Measurements from ENCODE around the gene SEMA5A. TPM values are rescaled to one million over a fixed set of nuclear protein-coding genes. Genes with fewer than 3 reads are reported as not detected.

Gene SEMA5A
- total RNA-seq, 3 donors from 2014 or later, result 3.0 to 35.4 (median 25.9) TPM

DNA sequence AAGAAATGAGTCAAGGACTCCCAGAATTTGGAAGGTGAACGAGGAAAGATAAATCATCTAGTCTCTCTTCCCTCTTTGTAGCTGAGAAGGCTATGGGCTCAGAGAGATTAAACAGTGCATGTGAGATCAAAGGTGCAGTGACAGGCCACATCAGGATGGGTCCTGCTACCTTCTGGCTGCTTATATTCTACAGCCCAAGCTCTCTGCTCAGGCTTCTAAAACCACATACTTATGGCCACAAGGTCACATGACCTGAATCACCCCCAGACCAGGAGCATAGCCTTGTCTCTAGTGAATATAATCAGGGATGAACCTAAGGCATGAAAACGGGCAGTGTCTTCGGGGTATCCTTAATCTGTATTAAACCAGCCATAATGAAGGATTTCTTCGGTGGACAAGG lies 158.9 kb downstream of the SEMA5A start:
- H3K4me1 ChIP-seq, result no peaks in the 10 kb centered on the region
- H3K4me3 ChIP-seq, result no peak overlapping the region
- no peaks in the 10 kb centered on the region for H3K9me3 ChIP-seq
- H3K27me3 ChIP-seq, result no peaks in the 10 kb centered on the region
- no peaks in the 10 kb centered on the region for H3K36me3 ChIP-seq
- no peak overlapping the region for H3K27ac ChIP-seq
- TF ChIP-seq, protein P1, sequence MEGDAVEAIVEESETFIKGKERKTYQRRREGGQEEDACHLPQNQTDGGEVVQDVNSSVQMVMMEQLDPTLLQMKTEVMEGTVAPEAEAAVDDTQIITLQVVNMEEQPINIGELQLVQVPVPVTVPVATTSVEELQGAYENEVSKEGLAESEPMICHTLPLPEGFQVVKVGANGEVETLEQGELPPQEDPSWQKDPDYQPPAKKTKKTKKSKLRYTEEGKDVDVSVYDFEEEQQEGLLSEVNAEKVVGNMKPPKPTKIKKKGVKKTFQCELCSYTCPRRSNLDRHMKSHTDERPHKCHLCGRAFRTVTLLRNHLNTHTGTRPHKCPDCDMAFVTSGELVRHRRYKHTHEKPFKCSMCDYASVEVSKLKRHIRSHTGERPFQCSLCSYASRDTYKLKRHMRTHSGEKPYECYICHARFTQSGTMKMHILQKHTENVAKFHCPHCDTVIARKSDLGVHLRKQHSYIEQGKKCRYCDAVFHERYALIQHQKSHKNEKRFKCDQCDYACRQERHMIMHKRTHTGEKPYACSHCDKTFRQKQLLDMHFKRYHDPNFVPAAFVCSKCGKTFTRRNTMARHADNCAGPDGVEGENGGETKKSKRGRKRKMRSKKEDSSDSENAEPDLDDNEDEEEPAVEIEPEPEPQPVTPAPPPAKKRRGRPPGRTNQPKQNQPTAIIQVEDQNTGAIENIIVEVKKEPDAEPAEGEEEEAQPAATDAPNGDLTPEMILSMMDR (IDR thresholded peaks at IDR 0.05), result no peak
- TF ChIP-seq POLR2AphosphoS5 (IDR thresholded peaks at IDR 0.05) (no peak), POLR2A (IDR thresholded peaks at IDR 0.05) (no peak)
- intact Hi-C loops (cut with DNase I; ENCODE audit: low total_unique reads), result no loop called here
- DNase-seq (ENCODE audit: low spot score in 2 of 2), result no peak

DNA sequence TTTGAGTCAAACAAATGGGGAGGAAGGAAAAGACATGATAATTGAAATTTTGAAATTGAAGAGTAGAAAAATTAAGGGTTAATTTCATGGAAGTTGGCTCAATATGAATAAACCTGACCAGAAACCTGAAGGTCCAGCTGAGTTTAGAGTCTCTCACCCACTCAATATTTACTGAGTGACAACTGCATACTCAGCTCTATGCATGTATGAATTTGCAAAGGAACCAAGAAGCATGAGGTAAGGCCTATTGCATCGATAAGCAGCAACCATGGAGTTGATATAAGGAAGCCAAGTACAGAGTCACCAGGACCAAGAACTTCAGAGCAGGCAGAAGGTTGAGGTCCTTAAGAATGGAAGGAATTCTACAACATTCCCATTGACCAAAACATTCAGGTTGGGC lies 163.4 kb downstream of the SEMA5A start:
- DNase-seq (ENCODE audit: low spot score in 2 of 2), result no peak
- Histone ChIP-seq H3K4me1 (no peaks in the 10 kb centered on the region), H3K27me3 (no peaks in the 10 kb centered on the region), H3K36me3 (no peaks in the 10 kb centered on the region), H3K4me3 (no peak overlapping the region), H3K9me3 (no peaks in the 10 kb centered on the region), H3K27ac (no peak overlapping the region)
- TF ChIP-seq, protein P1 (IDR thresholded peaks at IDR 0.05), result no peak
- TF ChIP-seq POLR2AphosphoS5 (IDR thresholded peaks at IDR 0.05) (no peak), POLR2A (IDR thresholded peaks at IDR 0.05) (no peak)
- intact Hi-C loops (cut with DNase I; ENCODE audit: low total_unique reads), result no loop called here

DNA sequence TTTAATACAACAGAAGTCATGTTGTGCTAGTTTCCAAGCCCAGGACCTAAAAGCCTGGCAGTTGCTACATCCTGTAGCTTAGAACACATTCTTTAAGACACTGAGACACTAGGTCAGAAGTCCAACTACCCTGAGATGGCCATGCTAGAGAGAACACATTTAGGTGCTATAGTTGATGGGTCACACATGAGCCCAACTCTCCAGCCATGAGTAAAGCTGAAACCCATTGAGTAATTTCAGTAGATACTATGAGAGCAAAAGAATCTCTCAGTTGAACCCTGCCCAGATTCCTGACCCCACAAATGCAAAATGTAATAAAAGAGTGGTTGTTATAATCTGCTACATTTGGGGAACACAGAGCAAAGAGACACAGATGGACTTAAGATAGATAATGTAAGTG lies 164.4 kb downstream of the SEMA5A start:
- no peak overlapping the region for H3K27ac ChIP-seq
- H3K9me3 ChIP-seq, result no peaks in the 10 kb centered on the region
- intact Hi-C loops (cut with DNase I; ENCODE audit: low total_unique reads), result no loop called here
- H3K27me3 ChIP-seq, result no peaks in the 10 kb centered on the region
- TF ChIP-seq POLR2AphosphoS5 (IDR thresholded peaks at IDR 0.05), result no peak
- TF ChIP-seq, protein P1 (IDR thresholded peaks at IDR 0.05), result no peak
- TF ChIP-seq POLR2A (IDR thresholded peaks at IDR 0.05), result no peak
- no peak overlapping the region for H3K4me3 ChIP-seq
- no peaks in the 10 kb centered on the region for H3K4me1 ChIP-seq
- H3K36me3 ChIP-seq, result no peaks in the 10 kb centered on the region
- DNase-seq (ENCODE audit: low spot score in 2 of 2), result no peak

DNA sequence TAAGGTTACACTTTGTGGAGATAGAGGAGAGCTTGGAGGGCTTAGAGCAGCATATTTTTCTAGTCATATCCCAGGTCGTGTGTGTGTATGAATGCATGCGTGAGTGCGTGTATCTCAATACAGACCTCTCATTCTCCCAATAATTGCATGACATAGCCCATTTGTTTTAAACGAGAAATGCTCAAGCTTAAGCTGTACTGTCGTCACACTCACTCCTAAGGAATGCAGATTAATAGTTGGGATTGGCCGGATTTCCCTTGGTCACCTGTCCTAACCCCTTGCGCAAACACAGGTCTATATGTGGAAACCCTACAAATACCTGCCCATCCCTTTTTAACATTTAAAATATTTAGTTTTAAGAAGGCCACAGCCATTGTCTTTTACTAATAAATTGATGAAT lies 165.8 kb downstream of the SEMA5A start:
- no peak overlapping the region for H3K27ac ChIP-seq
- no peak for DNase-seq (ENCODE audit: low spot score in 2 of 2)
- no peaks in the 10 kb centered on the region for H3K4me1 ChIP-seq
- no peaks in the 10 kb centered on the region for H3K9me3 ChIP-seq
- intact Hi-C loops (cut with DNase I; ENCODE audit: low total_unique reads), result no loop called here
- no peaks in the 10 kb centered on the region for H3K27me3 ChIP-seq
- H3K4me3 ChIP-seq, result no peak overlapping the region
- H3K36me3 ChIP-seq, result no peaks in the 10 kb centered on the region
- TF ChIP-seq, protein P1 (IDR thresholded peaks at IDR 0.05), result no peak
- no peak for TF ChIP-seq POLR2AphosphoS5 (IDR thresholded peaks at IDR 0.05)
- no peak for TF ChIP-seq POLR2A (IDR thresholded peaks at IDR 0.05)

DNA sequence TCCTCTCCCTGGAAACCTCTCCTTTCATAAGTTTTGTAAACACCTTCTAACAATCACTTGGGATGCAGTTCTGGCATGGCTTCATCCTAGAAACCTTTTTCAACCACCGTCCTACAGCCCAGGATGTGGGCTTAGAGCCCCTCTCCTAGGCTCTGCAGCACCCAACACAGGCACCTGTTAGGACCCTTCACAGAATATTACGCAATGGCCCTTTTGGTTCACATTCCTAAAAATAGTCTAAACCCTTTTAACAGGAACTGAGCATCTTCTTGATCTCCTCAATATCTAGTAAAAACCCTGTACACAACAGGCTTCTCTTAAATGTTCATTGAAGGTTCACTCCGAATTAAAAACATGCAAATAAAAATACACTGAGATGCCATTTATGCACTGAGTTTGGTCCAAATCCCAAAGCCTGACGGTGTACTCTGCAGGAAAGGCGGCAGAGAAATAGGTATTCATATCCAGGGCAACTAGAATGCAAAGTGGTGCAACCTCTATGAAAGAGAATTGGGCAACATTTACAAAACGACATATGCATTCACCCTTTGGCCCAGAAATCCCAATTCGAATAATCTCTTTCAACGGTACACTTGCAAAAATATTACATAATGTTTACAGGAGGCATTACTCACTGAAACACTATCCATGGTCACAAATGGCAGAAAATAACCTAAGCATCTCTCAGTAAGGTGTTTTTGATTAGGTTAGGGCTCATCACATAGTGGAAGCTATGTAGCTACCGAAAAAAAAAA lies 169.3 kb downstream of the SEMA5A start:
- intact Hi-C loops (cut with DNase I; ENCODE audit: low total_unique reads), result no loop called here
- no peak for DNase-seq (ENCODE audit: low spot score in 2 of 2)
- H3K4me3 ChIP-seq, result no peak overlapping the region
- TF ChIP-seq, protein P1 (IDR thresholded peaks at IDR 0.05), result no peak
- TF ChIP-seq POLR2AphosphoS5 (IDR thresholded peaks at IDR 0.05), result no peak
- TF ChIP-seq POLR2A (IDR thresholded peaks at IDR 0.05), result no peak
- no peaks in the 10 kb centered on the region for H3K9me3 ChIP-seq
- no peaks in the 10 kb centered on the region for H3K27me3 ChIP-seq
- H3K4me1 ChIP-seq, result no peaks in the 10 kb centered on the region
- no peaks in the 10 kb centered on the region for H3K36me3 ChIP-seq
- no peak overlapping the region for H3K27ac ChIP-seq

Data from breast epithelium (tissue), 4 donors.